Islet of Langerhans (tissue), 1 donor: ENCODE measurements around the gene TDRD10.
A peak's percentile ranks its signal among the peaks of the same experiment; 100 is the strongest.

Experiments
- FAIRE-seq: peaks from one replicate; lab custom pipeline; 2011; peaks lifted over from hg19 to GRCh38; lab: Jason Lieb, UNC

Gene TDRD10

GRCh38 chr1:154578058-154578418 is 76.0 kb downstream of the TDRD10 start:
- FAIRE-seq: no peak

- no peak for FAIRE-seq
These were observed 77.4 kb downstream of the TDRD10 start for GRCh38 chr1:154579374-154579773.

DNA sequence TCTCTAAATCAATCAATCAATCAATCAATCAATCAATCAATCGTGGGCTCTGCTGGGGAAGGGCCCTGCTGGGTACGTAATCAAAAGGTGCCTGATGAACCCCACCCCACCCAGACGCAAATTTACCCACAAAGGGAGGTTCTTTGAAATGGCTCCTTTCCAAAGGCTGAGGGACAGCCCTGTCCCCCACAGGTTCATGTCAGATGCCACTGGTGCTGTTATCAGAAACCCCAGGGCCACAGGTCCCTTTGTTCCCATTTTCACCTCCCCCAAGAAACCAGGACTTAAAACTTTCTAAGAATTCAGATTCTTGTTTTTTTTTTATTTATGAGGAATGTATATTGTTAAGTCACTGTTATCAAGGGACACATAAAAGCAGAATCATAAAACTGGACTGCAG is 79.7 kb downstream of the TDRD10 start:
- FAIRE-seq: no peak

DNA sequence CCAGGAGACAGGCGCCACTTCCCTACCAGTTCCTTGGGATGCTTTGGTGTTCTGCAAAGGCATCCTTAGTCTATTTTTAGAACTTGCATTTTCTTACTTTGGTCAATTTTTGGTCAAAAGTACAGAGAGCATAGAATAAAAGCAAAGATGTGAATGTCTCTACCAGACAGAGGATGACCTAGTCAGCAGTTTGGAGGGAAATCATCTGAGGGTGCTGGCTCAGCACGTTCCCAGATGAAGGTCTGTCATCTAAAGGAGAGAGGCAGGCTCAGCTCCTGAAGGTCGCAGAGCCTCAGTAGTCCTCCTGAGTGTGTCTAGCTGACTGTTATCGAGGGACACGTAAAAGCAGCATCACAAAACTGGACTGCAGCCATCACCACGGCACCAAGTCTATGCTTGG is 80.9 kb downstream of the TDRD10 start:
- no peak for FAIRE-seq

DNA sequence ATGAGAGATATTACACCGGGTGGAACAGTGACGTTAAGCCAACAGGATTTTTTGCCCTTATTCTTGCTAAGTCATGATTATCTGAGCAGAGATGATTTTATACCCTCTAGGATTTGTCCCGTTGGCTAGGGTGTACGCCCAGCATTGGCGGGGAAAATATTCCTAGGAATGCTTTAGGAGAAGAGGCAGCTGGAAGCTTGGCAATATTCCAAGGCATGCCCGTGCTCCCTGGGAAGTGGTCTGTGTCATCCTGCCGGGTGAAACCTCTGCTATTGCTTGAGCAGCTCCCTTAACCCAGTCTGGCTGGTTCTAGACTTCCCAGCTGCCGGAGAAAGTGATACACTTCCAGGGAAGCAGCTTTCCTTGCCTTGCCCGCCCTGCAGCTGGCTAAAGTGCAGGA is 81.8 kb downstream of the TDRD10 start:
- no peak for FAIRE-seq

DNA sequence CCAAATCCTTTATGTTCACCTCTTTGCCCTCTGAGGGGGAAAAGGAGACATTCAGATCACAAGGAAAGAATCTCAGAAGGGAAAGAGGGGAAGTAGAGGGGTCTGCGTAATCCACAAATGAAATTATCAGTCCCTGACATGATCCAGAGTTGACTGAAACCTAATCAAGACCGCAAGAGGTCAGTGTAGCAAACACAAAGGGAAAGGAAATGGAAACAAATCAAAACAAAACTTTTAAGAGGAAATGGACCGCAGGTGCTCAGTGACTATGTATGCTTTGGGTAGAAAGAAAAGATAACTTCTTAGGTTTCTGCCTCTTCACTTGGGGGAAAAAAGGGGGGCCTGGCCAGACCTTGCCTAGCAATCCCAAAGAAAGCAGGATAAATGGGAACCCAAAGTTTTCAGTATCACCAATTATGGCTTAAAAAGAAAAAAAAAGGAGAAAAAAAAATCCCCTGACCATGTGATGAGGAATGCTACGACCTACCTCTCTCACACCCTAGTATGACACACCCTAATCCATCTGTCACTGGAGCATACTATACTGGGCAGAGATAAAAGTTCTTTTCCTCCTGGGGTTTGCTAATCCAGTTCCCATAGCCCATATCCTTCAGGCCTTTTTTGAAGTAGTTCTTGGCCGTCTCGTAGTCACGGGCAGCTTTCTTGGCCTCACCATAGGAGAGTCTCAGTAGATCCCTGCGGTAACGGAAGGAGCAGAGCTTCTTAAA is 82.4 kb downstream of the TDRD10 start:
- FAIRE-seq: no peak

- no peak for FAIRE-seq
These were observed 84.2 kb downstream of the TDRD10 start for GRCh38 chr1:154586231-154586630.

DNA sequence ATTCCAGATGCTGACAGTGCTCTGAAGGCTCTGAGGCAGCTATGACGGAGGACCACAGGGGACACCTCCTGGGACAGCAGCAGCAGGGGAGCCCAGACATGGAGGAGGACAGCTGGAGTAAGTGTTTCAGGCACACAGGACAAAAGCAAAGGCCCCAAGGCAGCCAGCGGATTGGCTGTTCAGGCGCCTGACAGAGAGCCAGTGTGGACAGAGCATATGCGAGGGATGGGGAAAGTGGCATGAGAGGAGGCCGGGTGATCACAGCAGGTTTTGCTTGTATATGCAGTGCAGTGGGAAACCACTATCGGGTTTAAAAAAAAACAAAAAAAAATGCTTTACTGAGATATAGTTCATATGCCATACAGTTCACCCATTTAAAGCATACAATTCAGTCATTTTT is 84.6 kb downstream of the TDRD10 start:
- no peak for FAIRE-seq

DNA sequence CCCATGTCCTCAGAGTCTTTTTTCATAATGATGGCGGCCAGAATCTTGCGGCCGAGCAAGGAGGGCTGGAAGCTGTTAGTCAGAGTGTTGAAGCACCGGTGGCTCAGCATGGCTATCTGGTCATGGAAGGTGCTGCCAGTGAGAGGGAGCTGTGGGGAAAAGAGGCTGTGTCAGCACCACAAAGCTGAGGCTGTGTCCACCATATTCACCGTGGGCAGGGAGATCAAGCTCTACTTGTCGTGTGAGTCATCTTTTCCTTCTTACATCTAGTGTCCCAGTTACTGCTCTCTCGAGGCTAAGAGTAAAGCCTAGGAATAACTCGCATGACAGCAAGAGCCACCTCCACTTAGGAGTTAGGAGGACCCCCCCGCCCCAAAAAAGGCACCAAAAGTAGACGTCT is 87.8 kb downstream of the TDRD10 start:
- no peak for FAIRE-seq

- no peak for FAIRE-seq
These were observed 88.7 kb downstream of the TDRD10 start for GRCh38 chr1:154590756-154591155.

- FAIRE-seq: no peak
These were observed 89.2 kb downstream of the TDRD10 start for GRCh38 chr1:154591206-154591605.

DNA sequence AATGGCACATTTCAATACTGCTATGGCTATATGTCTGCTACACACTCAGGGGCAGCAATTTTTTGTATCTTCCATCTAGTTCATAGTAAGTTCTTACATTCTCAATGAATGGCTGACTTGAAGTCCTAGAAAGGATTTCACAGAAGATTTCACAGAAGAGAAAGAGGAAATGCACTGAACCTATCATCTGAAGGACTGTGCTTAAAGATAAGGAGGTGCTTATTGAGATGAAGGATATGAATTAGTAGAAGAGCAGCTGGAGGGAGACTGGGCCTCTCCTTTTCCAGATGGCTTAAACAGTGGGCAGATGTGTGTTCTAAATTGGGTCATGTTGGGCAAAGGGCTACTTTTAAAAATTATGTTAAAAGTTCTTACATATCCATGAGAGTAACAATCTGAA is 91.4 kb downstream of the TDRD10 start:
- no peak for FAIRE-seq

DNA sequence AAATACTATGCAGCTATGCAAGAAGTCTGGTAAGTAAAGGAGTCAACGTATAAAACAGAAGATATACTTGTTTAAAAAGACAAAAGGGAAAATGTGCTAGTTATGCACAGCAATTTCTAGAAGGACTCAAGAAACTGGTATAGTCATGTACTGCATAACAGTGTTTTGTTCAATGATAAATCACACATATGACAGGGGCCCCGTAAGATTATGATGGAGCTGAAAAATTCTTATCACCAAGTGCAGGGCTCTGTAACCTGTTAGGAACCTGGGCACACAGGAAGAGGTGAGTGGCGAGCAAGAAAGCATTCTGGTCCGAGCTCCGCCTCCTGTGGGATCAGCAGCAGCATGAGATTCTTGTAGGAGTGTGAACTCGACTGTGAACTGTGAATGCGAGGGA is 92.8 kb downstream of the TDRD10 start:
- FAIRE-seq: no peak

- peak; percentile 27 for FAIRE-seq
These were observed 93.6 kb downstream of the TDRD10 start for GRCh38 chr1:154595621-154596020.
